OCI-LY1 (cell line): ENCODE measurements around the gene P2RY2.

Source experiments
- H2AFZ ChIP-seq: fragments of 200-600 bp; sonication (generic), shearing (Covaris generic); 2 replicates; pipeline ENCODE4 v1.6.0; 2014; ENCODE audit warnings: antibody characterized with exemption, mild to moderate bottlenecking, low read length
- H3F3A ChIP-seq: fragments of 200-600 bp; sonication (generic), shearing (Covaris generic); 2 replicates; pipeline ENCODE4 v1.6.0; 2014; ENCODE audit warnings: mild to moderate bottlenecking, antibody characterized with exemption, low read length, moderate library complexity; ENCODE audit not compliant: insufficient read depth
- H3K27ac ChIP-seq: fragments of 200-600 bp; sonication (generic); 2 replicates; pipeline ENCODE4 v1.5.1; 2014; ENCODE audit warnings: low read length, mixed run types, mild to moderate bottlenecking, low read depth; ENCODE audit not compliant: poor library complexity, severe bottlenecking
- H3K27me3 ChIP-seq: fragments of 200-600 bp; sonication (generic); 2 replicates; pipeline ENCODE4 v1.6.0; 2014; ENCODE audit warnings: antibody characterized with exemption, mild to moderate bottlenecking, low read length, moderate library complexity; ENCODE audit not compliant: insufficient read depth
- H3K36me3 ChIP-seq: fragments of 200-600 bp; sonication (generic); 2 replicates; pipeline ENCODE4 v1.6.1; 2014; ENCODE audit warnings: mild to moderate bottlenecking, antibody characterized with exemption, low read length, moderate library complexity, mixed read lengths; ENCODE audit not compliant: insufficient read depth
- H3K4me1 ChIP-seq: fragments of 200-600 bp; sonication (generic); 2 replicates; pipeline ENCODE4 v1.5.1; 2014; ENCODE audit warnings: mild to moderate bottlenecking, low read length, moderate library complexity; ENCODE audit not compliant: insufficient read depth, severe bottlenecking
- H3K4me2 ChIP-seq: fragments of 200-600 bp; sonication (generic), shearing (Covaris generic); 2 replicates; pipeline ENCODE4 v1.6.1; 2014; ENCODE audit warnings: low read length
- H3K4me3 ChIP-seq: fragments of 200-600 bp; sonication (generic); 2 replicates; pipeline ENCODE4 v1.5.1; 2014; ENCODE audit warnings: low read length, low read depth, mild to moderate bottlenecking, mixed read lengths; ENCODE audit not compliant: poor library complexity, severe bottlenecking
- H3K79me2 ChIP-seq: fragments of 200-600 bp; shearing (Covaris generic); 2 replicates; pipeline ENCODE4 v1.6.1; 2016; ENCODE audit warnings: mixed run types, low read length, mixed read lengths; ENCODE audit not compliant: insufficient read depth
- H3K9ac ChIP-seq: fragments of 200-600 bp; sonication (generic), shearing (Covaris generic); 2 replicates; pipeline ENCODE4 v1.6.1; 2014; ENCODE audit warnings: mild to moderate bottlenecking, low read length, mixed read lengths
- H3K9me2 ChIP-seq: fragments of 200-600 bp; sonication (generic), shearing (Covaris generic); 2 replicates; pipeline ENCODE4 v1.6.1; 2014; ENCODE audit warnings: low read depth, mild to moderate bottlenecking, low read length, mixed read lengths
- H3K9me3 ChIP-seq: fragments of 200-600 bp; shearing (Covaris generic); 2 replicates; pipeline ENCODE4 v1.6.1; 2014; ENCODE audit warnings: low read length, mixed read lengths
- H4K20me1 ChIP-seq: fragments of 200-600 bp; sonication (generic), shearing (Covaris generic); 2 replicates; pipeline ENCODE4 v1.6.0; 2016; ENCODE audit warnings: mild to moderate bottlenecking, low read length; ENCODE audit not compliant: insufficient read depth
- EZH2 ChIP-seq: fragments of 200-600 bp; sonication (generic), shearing (Covaris generic); IDR thresholded peaks from 2 replicates; pipeline ENCODE4 v1.8.0; 2017; ENCODE audit warnings: borderline replicate concordance, mixed run types, mild to moderate bottlenecking, antibody characterized with exemption, low read length, moderate library complexity, mixed read lengths
- TF ChIP-seq, protein P1 (sequence below): fragments of 200-600 bp; sonication (generic), shearing (Covaris generic); IDR thresholded peaks from 2 replicates; pipeline ENCODE4 v1.5.1; 2017; ENCODE audit warnings: mild to moderate bottlenecking, antibody characterized with exemption, low read length, moderate library complexity, mixed read lengths

The P2RY2 gene

DNA sequence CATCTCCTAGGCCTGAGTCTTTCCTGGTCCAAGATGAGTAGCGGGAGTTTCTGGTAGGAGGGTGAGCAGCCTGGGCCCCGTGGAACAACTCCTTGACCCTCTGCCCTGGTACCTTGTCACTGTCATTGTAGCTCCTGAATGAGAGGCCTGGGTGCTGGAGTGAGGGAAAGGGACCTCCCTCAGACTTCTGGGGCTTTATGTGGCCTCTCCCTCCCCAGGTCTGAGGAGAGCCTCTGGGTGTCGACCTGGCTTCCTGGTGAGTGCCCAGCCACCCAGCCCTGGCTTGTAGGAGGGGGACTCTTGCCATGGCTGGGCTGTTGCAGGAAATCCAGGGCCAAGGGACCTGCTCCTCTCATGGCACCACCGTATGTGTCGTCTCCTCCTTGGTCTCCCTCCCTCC is 3.9 kb downstream of the P2RY2 start:
- Histone ChIP-seq H3K27me3 (peaks cover 13% of the 10 kb centered on the region; the same call in 1 of the 2 replicates), H3F3A (no peaks in the 10 kb centered on the region), H3K4me1 (no peaks in the 10 kb centered on the region), H3K79me2 (no peaks in the 10 kb centered on the region), H3K9me2 (no peaks in the 10 kb centered on the region), H3K36me3 (no peaks in the 10 kb centered on the region), H3K9me3 (no peaks in the 10 kb centered on the region), H2AFZ (no peak overlapping the region), H3K4me2 (no peak overlapping the region), H4K20me1 (no peaks in the 10 kb centered on the region), H3K9ac (no peak overlapping the region), H3K27ac (no peak overlapping the region), H3K4me3 (no peak overlapping the region)
- TF ChIP-seq EZH2 = no peak
- TF ChIP-seq, protein P1, sequence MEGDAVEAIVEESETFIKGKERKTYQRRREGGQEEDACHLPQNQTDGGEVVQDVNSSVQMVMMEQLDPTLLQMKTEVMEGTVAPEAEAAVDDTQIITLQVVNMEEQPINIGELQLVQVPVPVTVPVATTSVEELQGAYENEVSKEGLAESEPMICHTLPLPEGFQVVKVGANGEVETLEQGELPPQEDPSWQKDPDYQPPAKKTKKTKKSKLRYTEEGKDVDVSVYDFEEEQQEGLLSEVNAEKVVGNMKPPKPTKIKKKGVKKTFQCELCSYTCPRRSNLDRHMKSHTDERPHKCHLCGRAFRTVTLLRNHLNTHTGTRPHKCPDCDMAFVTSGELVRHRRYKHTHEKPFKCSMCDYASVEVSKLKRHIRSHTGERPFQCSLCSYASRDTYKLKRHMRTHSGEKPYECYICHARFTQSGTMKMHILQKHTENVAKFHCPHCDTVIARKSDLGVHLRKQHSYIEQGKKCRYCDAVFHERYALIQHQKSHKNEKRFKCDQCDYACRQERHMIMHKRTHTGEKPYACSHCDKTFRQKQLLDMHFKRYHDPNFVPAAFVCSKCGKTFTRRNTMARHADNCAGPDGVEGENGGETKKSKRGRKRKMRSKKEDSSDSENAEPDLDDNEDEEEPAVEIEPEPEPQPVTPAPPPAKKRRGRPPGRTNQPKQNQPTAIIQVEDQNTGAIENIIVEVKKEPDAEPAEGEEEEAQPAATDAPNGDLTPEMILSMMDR = no peak

DNA sequence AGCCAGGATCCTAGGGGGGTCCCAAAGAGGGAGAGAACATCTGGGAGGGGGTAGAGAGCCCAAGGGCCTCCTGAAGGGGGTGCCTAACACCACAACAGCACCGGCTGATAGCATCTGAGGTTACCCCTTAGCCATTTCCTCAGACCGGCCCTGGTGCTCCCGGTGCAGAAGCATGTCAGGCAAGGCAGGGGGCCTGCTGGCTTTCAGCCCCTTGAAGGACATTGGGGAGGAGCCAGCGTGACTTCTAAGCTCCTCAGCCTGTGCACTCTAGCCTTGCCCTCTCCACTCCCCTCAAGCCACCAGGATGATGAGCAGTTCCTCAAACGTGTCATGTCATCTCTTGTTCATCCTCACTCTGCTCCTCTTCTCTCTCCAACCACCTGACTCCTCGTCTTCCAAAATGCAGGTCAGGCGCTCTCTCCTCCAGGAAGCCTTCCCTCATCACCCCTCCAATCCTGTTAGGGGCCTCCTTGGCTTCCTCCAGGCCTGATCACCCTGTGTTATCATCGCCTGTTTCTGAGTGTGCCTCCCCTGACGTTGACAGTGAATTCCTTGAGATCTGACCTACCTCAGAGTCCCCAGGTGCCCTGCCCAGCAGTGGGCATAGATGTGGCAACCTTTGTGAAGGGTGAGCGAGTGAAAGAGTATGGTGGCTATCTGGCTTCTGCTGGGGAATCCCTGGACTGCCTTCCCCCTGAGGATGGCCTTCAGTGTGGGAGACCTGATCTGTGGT is 6.1 kb downstream of the P2RY2 start:
- H3K4me2 ChIP-seq = no peak overlapping the region
- H3K4me1 ChIP-seq = no peaks in the 10 kb centered on the region
- H3K27me3 ChIP-seq = peaks cover 13% of the 10 kb centered on the region; the same call in 1 of the 2 replicates
- no peak overlapping the region for H3K27ac ChIP-seq
- no peaks in the 10 kb centered on the region for H3K9me3 ChIP-seq
- TF ChIP-seq EZH2 = no peak
- TF ChIP-seq, protein P1 = no peak
- no peak overlapping the region for H3K4me3 ChIP-seq
- no peaks in the 10 kb centered on the region for H3K79me2 ChIP-seq
- no peak overlapping the region for H2AFZ ChIP-seq
- no peaks in the 10 kb centered on the region for H3F3A ChIP-seq
- H3K9me2 ChIP-seq = no peaks in the 10 kb centered on the region
- no peaks in the 10 kb centered on the region for H3K36me3 ChIP-seq
- H4K20me1 ChIP-seq = no peaks in the 10 kb centered on the region
- no peak overlapping the region for H3K9ac ChIP-seq

DNA sequence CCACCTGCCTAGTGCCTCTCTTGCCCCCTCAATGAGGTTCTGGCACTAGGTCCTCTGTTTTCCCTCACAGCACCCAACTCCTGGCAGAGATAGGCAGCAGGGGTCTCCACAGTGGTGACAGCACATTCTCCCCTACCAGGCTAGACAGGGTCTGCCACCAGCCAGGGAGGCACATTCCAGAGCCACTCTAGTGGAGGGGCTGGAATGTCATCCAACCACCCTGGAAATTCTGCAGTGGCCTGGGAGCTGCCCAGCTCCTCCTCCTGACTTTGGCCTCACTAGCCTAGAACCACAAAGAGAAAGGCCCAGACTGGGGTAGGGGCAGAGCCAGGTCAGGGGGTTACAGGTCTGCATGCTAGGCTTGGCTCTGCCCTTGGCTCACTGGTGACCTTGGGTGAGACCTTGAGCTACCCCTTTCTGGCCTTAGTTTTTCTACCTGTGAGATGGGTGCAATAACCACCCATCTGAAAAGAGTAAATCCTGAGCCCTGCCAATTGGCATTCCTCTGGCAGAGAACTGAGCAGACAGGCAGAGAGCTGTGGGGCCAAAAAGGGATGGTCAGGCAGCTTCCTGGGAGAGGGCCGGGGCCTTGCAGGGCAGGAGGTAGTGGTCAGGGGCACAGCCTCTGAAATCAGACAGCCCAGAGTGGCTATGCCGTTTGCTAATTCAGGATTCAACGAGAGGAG is 7.1 kb downstream of the P2RY2 start:
- Histone ChIP-seq H3F3A (no peaks in the 10 kb centered on the region), H3K27me3 (peaks cover 13% of the 10 kb centered on the region; the same call in 1 of the 2 replicates), H3K9me2 (no peaks in the 10 kb centered on the region), H3K4me2 (no peak overlapping the region), H3K27ac (no peak overlapping the region), H3K36me3 (no peaks in the 10 kb centered on the region), H2AFZ (no peak overlapping the region), H3K4me3 (no peak overlapping the region), H3K79me2 (no peaks in the 10 kb centered on the region), H3K4me1 (no peaks in the 10 kb centered on the region), H4K20me1 (no peaks in the 10 kb centered on the region), H3K9ac (no peak overlapping the region), H3K9me3 (no peaks in the 10 kb centered on the region)
- TF ChIP-seq, protein P1 = no peak
- no peak for TF ChIP-seq EZH2
